Ovary (tissue), 9 donors: ENCODE results near the gene ANKRD44. TPM values are rescaled to one million over a fixed set of nuclear protein-coding genes. Genes with fewer than 3 reads are reported as not detected.

Experiments used
- DNase-seq, 5 donors: peaks; one replicate each; pipeline ENCODE4 v3.0.0-alpha.2; 2019 to 2020
- H3K27ac ChIP-seq, 2 donors: fragments of 200-600 bp; one replicate each; pipeline versions ENCODE4 v1.5.1 to v1.8.0; 2019 to 2022
- H3K27me3 ChIP-seq: fragments of 200-600 bp; one replicate; pipeline ENCODE4 v1.8.0; 2022
- H3K36me3 ChIP-seq: fragments of 200-600 bp; sonication (generic); one replicate; pipeline ENCODE4 v1.5.1; 2019
- H3K4me1 ChIP-seq: one replicate; pipeline ENCODE4 v1.8.1; 2013; ENCODE audit warnings: mild to moderate bottlenecking, moderate library complexity; ENCODE audit not compliant: insufficient read depth
- H3K4me3 ChIP-seq: fragments of 200-600 bp; sonication (generic); one replicate; pipeline ENCODE4 v1.5.1; 2017
- H3K9me3 ChIP-seq, 2 donors: fragments of 200-600 bp in 1 of 2; sonication (generic) in 1 of 2; one replicate each; pipeline versions ENCODE4 v1.5.1 to v1.8.1; 2013 to 2019; ENCODE audit warnings: mild to moderate bottlenecking in 1 of 2, moderate library complexity in 1 of 2
- EP300 ChIP-seq: sonication (generic); formaldehyde crosslinking; IDR thresholded peaks from one replicate; pipeline ENCODE4 v1.6.1; 2017; ENCODE audit warnings: antibody characterized with exemption
- POLR2A ChIP-seq: fragments of 450-650 bp; IDR thresholded peaks from one replicate; pipeline ENCODE4 v1.6.1; 2017; ENCODE audit warnings: antibody characterized with exemption, mild to moderate bottlenecking, moderate library complexity
- WGBS, 3 donors: extraction: QIAGEN DNeasy Blood & Tissue Kit in 1 of 3; methylation state at CpG; one replicate each; pipeline versions ENCODE4 v1.1.5 to v1.1.7; 2013 to 2017; 5-methylcytosine and 5-hydroxymethylcytosine counted together
- intact Hi-C, 4 donors: fragments of 100-400 bp; cut with DNase I; formaldehyde crosslinking; loops; one replicate each; pipeline versions ENCODE4 v1.11.0 to v1.15.1; 2022 to 2023
- polyA plus RNA-seq, 2 donors: library from polyadenylated mRNA; stranded (reverse); fragments of 200-250 nt in 1 of 2; fragments of 350-450 nt in 1 of 2; fragmentation: Illumina TruSeq in 1 of 2; extraction: RNeasy Lipid Tissue Mini Kit (QIAGEN cat#74804) in 1 of 2; gene quantifications; one replicate each; pipeline ENCODE4 v1.2.3, GENCODE V29; 2013 to 2014
- total RNA-seq, 7 donors: library from RNA; depleted of rRNA in 2 of 7; stranded (reverse); fragments of >200 nt in 2 of 7; fragmentation: NEBNext Ultra II Directional in 3 of 7; extraction: Animal tissue kit (Norgen Biotek cat#: 25700) in 3 of 7; gene quantifications; one replicate each; pipeline versions ENCODE4 v1.1.0 to v1.2.4, GENCODE V29; 2016 to 2023
- TF ChIP-seq, protein P1 (sequence below), 3 donors: fragments of 450-650 bp in 2 of 3; fragments of 200-600 bp in 1 of 3; IDR thresholded peaks; one replicate each; pipeline versions ENCODE4 v1.5.1 to v1.8.0; 2016 to 2022; ENCODE audit warnings: antibody characterized with exemption in 3 of 3, mild to moderate bottlenecking in 1 of 3
- donor health status: DM: no; HTN: no; CAD: no; lungs with moderate emphysema.
- donor health status: DM: no; HTN: no; CAD: no.
- donor health status: Bipolar disorder and iron deficiency.
- donor health status: DM: yes; HTN: yes; CAD: no.
- donor health status: DM: no; HTN: no; CAD: no.
- donor health status: DM: yes; HTN: yes; CAD: no.

The ANKRD44 gene
- total and polyA plus RNA-seq, 9 donors: 2.6 to 60.0 (median 11.1) TPM

DNA sequence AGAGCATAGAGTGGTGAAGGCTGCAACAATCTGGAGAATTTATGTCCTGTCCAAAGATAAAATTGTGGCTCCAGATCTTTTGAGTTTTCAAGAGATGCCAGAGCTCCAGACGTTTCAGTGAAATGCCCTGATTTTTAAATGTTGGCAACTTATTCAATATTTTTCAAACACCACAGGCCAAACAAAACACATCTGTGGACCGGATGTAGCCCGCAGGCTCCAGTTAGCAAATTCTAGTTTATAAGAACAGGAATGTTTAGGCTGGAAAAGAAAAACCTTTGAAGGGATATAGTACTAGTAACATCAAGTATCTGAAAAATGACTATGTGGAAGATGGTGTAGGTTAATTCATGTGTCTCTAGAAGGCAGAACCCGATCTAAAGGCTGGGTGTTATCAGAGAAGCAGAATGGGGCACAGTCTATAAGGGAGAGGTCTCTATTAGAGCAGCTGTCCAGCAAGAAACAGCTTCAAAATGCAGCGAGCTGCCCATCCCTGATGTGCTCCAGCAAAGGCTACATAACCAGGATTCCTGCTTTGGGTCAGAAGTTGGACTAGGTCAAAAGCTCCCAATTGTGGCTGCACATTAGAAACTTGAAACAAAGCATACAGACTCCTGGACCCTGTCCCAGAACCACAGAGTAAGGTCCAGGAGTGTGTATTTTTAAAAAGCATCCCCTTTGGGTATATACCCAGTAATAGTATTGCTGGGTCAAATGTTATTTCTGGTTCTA is 105.9 kb downstream of the ANKRD44 start:
- H3K4me1 ChIP-seq: no peaks in the 10 kb centered on the region
- no peaks in the 10 kb centered on the region for H3K36me3 ChIP-seq
- intact Hi-C loops: no loop called here
- H3K9me3 ChIP-seq: no peaks in the 10 kb centered on the region
- 2 to 14% (median 7%) methylated on average over 5 of the region's 5 CpGs for WGBS, 3 donors
- DNase-seq: no peak
- H3K4me3 ChIP-seq: no peak overlapping the region
- no peak for TF ChIP-seq EP300
- no peak for TF ChIP-seq POLR2A
- TF ChIP-seq, protein P1, sequence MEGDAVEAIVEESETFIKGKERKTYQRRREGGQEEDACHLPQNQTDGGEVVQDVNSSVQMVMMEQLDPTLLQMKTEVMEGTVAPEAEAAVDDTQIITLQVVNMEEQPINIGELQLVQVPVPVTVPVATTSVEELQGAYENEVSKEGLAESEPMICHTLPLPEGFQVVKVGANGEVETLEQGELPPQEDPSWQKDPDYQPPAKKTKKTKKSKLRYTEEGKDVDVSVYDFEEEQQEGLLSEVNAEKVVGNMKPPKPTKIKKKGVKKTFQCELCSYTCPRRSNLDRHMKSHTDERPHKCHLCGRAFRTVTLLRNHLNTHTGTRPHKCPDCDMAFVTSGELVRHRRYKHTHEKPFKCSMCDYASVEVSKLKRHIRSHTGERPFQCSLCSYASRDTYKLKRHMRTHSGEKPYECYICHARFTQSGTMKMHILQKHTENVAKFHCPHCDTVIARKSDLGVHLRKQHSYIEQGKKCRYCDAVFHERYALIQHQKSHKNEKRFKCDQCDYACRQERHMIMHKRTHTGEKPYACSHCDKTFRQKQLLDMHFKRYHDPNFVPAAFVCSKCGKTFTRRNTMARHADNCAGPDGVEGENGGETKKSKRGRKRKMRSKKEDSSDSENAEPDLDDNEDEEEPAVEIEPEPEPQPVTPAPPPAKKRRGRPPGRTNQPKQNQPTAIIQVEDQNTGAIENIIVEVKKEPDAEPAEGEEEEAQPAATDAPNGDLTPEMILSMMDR (IDR thresholded peaks at IDR 0.05): no peak
- H3K27me3 ChIP-seq: no peaks in the 10 kb centered on the region
- H3K27ac ChIP-seq: no peak overlapping the region

DNA sequence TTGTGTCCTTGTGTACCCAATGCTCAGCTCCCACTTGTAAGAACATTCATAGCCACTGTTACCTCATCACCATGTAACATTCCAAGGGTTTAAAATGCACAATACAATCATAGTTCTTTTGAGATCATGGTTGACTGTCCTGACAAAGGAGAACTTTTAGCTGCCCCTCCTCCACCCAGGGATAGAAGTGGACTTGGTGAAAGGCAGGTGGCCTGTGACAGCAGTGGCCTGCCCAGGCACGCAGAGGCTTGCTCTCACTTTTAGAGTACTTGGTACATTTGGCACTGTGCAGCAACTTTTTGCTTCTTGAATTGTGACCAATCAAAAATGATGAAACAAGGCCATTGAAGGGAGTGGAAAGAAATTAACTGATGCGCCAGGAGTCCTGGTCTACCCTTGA is 108.7 kb downstream of the ANKRD44 start:
- intact Hi-C loops: no loop called here
- no peaks in the 10 kb centered on the region for H3K9me3 ChIP-seq
- no peak for DNase-seq
- 94 to 99% (median 96%) methylated on average over 2 of the region's 2 CpGs for whole genome bisulfite sequencing, 3 donors
- TF ChIP-seq POLR2A: no peak
- no peak for TF ChIP-seq EP300
- TF ChIP-seq, protein P1 (IDR thresholded peaks at IDR 0.05): no peak
- no peaks in the 10 kb centered on the region for H3K4me1 ChIP-seq
- no peaks in the 10 kb centered on the region for H3K27me3 ChIP-seq
- no peak overlapping the region for H3K4me3 ChIP-seq
- H3K27ac ChIP-seq: no peak overlapping the region
- no peaks in the 10 kb centered on the region for H3K36me3 ChIP-seq

DNA sequence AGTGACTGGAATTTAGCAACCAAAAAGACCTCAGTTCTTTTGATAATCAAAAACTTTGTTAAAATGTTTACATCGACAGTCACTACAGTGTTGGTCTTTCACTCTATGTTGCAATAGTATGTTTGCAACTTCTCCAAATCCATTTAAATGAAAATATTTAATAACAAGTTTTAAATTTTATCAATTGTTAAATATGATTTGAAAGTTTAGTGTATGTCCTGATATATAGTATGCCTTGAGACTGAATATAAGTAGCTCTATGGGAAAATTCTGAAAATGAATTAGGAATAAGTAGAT is 109.9 kb downstream of the ANKRD44 start:
- H3K27me3 ChIP-seq: no peaks in the 10 kb centered on the region
- no peaks in the 10 kb centered on the region for H3K9me3 ChIP-seq
- no peak for DNase-seq
- TF ChIP-seq POLR2A: no peak
- no peaks in the 10 kb centered on the region for H3K36me3 ChIP-seq
- no peaks in the 10 kb centered on the region for H3K4me1 ChIP-seq
- no peak overlapping the region for H3K27ac ChIP-seq
- 78 to 83% (median 80%) methylated on average over 1 of the region's 1 CpG for WGBS, 3 donors
- intact Hi-C loops: no loop called here
- H3K4me3 ChIP-seq: no peak overlapping the region

DNA sequence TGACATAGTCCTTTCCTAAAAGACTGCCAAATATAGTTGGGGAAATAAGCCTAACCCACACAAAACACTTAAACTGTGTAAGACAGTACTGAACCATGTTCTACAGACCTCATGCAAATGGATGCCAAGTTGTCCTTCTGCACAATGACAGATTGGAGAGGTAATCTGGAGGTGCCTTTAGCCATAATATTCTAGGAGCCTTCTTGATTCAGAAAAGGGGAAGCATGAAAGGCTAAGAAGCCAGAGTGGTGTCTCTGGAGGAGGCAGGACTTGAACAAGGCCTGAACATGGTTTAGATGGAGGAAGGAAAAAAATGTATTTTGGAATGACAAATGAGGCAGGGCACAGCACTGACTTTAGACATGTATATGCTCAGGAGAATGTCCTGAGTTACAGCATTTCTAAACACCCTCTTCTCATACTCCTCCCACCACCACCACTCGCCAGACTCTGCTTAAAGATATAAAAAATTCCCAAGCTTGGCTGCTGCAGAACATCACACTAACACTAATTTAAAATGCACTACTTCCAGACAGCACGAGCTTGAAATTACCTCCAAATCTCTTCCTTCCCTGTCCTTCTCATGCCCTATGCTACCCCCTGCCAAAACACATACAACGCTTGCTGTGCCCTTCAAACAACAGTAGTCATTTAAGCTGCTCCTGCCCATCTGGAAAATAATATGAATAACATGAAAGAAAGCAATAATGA is 110.4 kb downstream of the ANKRD44 start:
- no peaks in the 10 kb centered on the region for H3K9me3 ChIP-seq
- DNase-seq: no peak
- no peaks in the 10 kb centered on the region for H3K4me1 ChIP-seq
- TF ChIP-seq POLR2A: no peak
- TF ChIP-seq, protein P1 (IDR thresholded peaks at IDR 0.05): no peak
- no peak for TF ChIP-seq EP300
- H3K27ac ChIP-seq: no peak overlapping the region
- H3K4me3 ChIP-seq: no peak overlapping the region
- no peaks in the 10 kb centered on the region for H3K27me3 ChIP-seq
- H3K36me3 ChIP-seq: no peaks in the 10 kb centered on the region
- WGBS, 3 donors: 49 to 56% (median 51%) methylated on average over 3 of the region's 3 CpGs
- intact Hi-C loops: no loop called here

DNA sequence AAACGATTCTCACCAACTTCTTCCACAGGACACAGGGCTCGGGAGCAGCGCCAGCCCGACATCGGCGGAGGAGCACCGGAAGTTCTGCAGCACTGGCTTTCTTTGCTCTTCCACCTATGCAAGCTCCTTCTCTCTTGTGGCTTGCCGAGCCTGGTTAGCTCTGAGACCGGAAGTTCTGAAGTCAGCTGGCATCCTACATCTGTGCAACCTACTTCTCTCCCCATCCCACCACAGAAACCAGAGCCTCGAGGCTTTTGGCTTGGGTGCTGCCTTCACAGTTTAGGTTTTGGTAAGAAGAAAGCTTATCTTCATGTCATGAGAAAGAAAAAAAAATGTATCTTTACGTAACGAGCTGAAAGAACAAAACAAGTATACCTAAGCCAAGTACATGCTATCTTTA is 111.7 kb downstream of the ANKRD44 start:
- no peaks in the 10 kb centered on the region for H3K27me3 ChIP-seq
- no peak overlapping the region for H3K4me3 ChIP-seq
- no peaks in the 10 kb centered on the region for H3K4me1 ChIP-seq
- WGBS, 3 donors: 17 to 30% (median 29%) methylated on average over 12 of the region's 12 CpGs
- peak; percentile 26 to 61 (median 43) for DNase-seq
- no peak for TF ChIP-seq EP300
- TF ChIP-seq, protein P1 (IDR thresholded peaks at IDR 0.05): no peak
- TF ChIP-seq POLR2A: no peak
- H3K27ac ChIP-seq: no peak overlapping the region
- H3K9me3 ChIP-seq: no peaks in the 10 kb centered on the region
- intact Hi-C loops: loop anchor here in 2 of 4 donors (5.0 to 10.0 kb wide), 2 partner anchors 116 to 183 kb away; partner anchors contain the start of gene ANKRD44 (in 1 of the 2)
- H3K36me3 ChIP-seq: no peaks in the 10 kb centered on the region
